Hippocampal formation (tissue), 2 donors: ENCODE data around the gene COQ4.
A peak's percentile ranks its signal among the peaks of the same experiment; 100 is the strongest.
"Not testable (repeated sequence)": the region's sequence is repeated elsewhere in the genome, so short reads cannot be mapped to it uniquely, and the experiment has no call there.

Experiments used
- DNase-seq, 2 donors: peaks; one replicate each; lab custom pipeline; 2025; lab: John Stamatoyannopoulos, UW

The COQ4 gene

GRCh38 chr9:128322404-128323211, at the start of gene COQ4, which contains the start of gene TRUB2:
Gene COQ4, plus strand, starts transcription at chr9:128322839. Its CDS starts 20 bp downstream, at chr9:128322859.
Gene TRUB2, minus strand, starts transcription at chr9:128322447. Its CDS starts 39 bp downstream, at chr9:128322408.
- peak; percentile 96 to 97 for DNase-seq

GRCh38 chr9:128274245-128274644, 48.4 kb upstream of the COQ4 start:
- no peak for DNase-seq

GRCh38 chr9:128275198-128276007, 47.2 kb upstream of the COQ4 start, which contains the start of gene GOLGA2:
Gene GOLGA2, minus strand, starts transcription at chr9:128276007. Its CDS starts 31 bp downstream, at chr9:128275976.
- no peak for DNase-seq

- peak; percentile 98 to 99 for DNase-seq
Observed at GRCh38 chr9:128276008-128276573, 46.5 kb upstream of the COQ4 start, which contains the start of gene SWI5. Gene SWI5, plus strand, starts transcription at chr9:128276276.

- DNase-seq, result no peak
Observed at GRCh38 chr9:128276574-128277270, 45.9 kb upstream of the COQ4 start.

- DNase-seq, result not testable (repeated sequence)
Observed at GRCh38 chr9:128279088-128280073, 43.3 kb upstream of the COQ4 start.

GRCh38 chr9:128280084-128280622, 42.5 kb upstream of the COQ4 start:
- DNase-seq, result no peak

- DNase-seq, result no peak
Observed at GRCh38 chr9:128282500-128282899, 40.1 kb upstream of the COQ4 start.

- no peak for DNase-seq
Observed at GRCh38 chr9:128285033-128285784, 37.4 kb upstream of the COQ4 start.

- peak; percentile 46 to 69 for DNase-seq
Observed at GRCh38 chr9:128286440-128286839, 36.2 kb upstream of the COQ4 start.

GRCh38 chr9:128288273-128289004, 34.2 kb upstream of the COQ4 start:
- DNase-seq, result no peak

- DNase-seq, result no peak
Observed at GRCh38 chr9:128292009-128292408, 30.6 kb upstream of the COQ4 start.

- no peak for DNase-seq
Observed at GRCh38 chr9:128293091-128293490, 29.5 kb upstream of the COQ4 start.

- no peak for DNase-seq
Observed at GRCh38 chr9:128294142-128294541, 28.5 kb upstream of the COQ4 start.

GRCh38 chr9:128296340-128297220, 26.1 kb upstream of the COQ4 start:
- no peak for DNase-seq

- DNase-seq, result no peak
Observed at GRCh38 chr9:128297221-128297773, 25.3 kb upstream of the COQ4 start.
